ENCODE data around the gene SH2D7.

GRCh38 chr15:78148392-78149067 lies 56.2 kb downstream of the SH2D7 start:
- no peak for TF ChIP-seq CTCF (IDR thresholded peaks at IDR 0.05)
- no peak for TF ChIP-seq SIN3A (IDR thresholded peaks at IDR 0.05; ENCODE audit: borderline replicate concordance, insufficient read depth, low read depth, low read length)
- no peak for TF ChIP-seq REST (IDR thresholded peaks at IDR 0.05; ENCODE audit: insufficient read depth in 1 of 2, low read depth in 2 of 2, low read length in 1 of 2)
- no peak for TF ChIP-seq POLR2AphosphoS5 (IDR thresholded peaks at IDR 0.05; ENCODE audit: low read depth, low read length)

Data from Panc1 (cell line).